CD4-positive, alpha-beta memory T cell (primary cell): ENCODE data around the gene CFAP61. TPM values are rescaled to one million over a fixed set of nuclear protein-coding genes. Genes with fewer than 3 reads are reported as not detected.
A peak's percentile ranks its signal among the peaks of the same experiment; 100 is the strongest.

ENCODE experiments used
- CTCF ChIA-PET: fragments of 350-600 bp; sonication (Branson Sonifier 250); formaldehyde crosslinking; loops from one replicate; lab custom pipeline; 2021; ENCODE audit warnings: inconsistent platforms; ENCODE audit not compliant: partially characterized antibody; lab: Charles Lee
- POLR2A ChIA-PET: fragments of 350-600 bp; sonication (Branson Sonifier 250); formaldehyde crosslinking; loops from one replicate; lab custom pipeline; 2021; ENCODE audit not compliant: partially characterized antibody; lab: Charles Lee
- DNase-seq, 5 donors: peaks; one replicate each; pipeline versions ENCODE4 v3.0.0 to v3.0.0-alpha.2; 2020 to 2022; ENCODE audit warnings: mixed read lengths in 1 of 5
- H3K27ac ChIP-seq: one replicate; pipeline ENCODE4 v1.7.0; 2013; ENCODE audit warnings: low read depth, low read length
- H3K27me3 ChIP-seq: 2 replicates; pipeline ENCODE4 v1.7.0; 2013; ENCODE audit warnings: mild to moderate bottlenecking, low read length, moderate library complexity; ENCODE audit not compliant: insufficient read depth
- H3K36me3 ChIP-seq: 2 replicates; pipeline ENCODE4 v1.7.0; 2013; ENCODE audit warnings: mild to moderate bottlenecking, low read length, moderate library complexity; ENCODE audit not compliant: insufficient read depth
- H3K4me1 ChIP-seq: 2 replicates; pipeline ENCODE4 v1.7.0; 2013; ENCODE audit warnings: mild to moderate bottlenecking, low read length, moderate library complexity; ENCODE audit not compliant: insufficient read depth
- H3K4me3 ChIP-seq, 2 donors: one replicate each; pipeline ENCODE4 v1.7.0; 2013; ENCODE audit warnings: low read length in 2 of 2, mild to moderate bottlenecking in 1 of 2
- H3K9me3 ChIP-seq, 2 donors: one replicate each; pipeline ENCODE4 v1.7.0; 2013; ENCODE audit warnings: low read length in 2 of 2, control low read depth in 1 of 2; ENCODE audit not compliant: control insufficient read depth in 1 of 2
- H3K27ac Mint-ChIP-seq, 7 donors: one replicate each; pipeline ENCODE4 v1.8.0; 2020 to 2021; ENCODE audit warnings: mixed read lengths in 7 of 7, mild to moderate bottlenecking in 6 of 7, inconsistent platforms in 3 of 7, moderate library complexity in 3 of 7
- H3K27me3 Mint-ChIP-seq, 2 donors: one replicate each; pipeline ENCODE4 v1.8.0; 2020 to 2021; ENCODE audit warnings: mixed read lengths in 2 of 2
- H3K36me3 Mint-ChIP-seq, 2 donors: one replicate each; pipeline ENCODE4 v1.8.0; 2020 to 2021; ENCODE audit warnings: mixed read lengths in 2 of 2, inconsistent platforms in 1 of 2, mild to moderate bottlenecking in 1 of 2
- H3K4me1 Mint-ChIP-seq, 4 donors: one replicate each; pipeline ENCODE4 v1.8.0; 2020 to 2021; ENCODE audit warnings: mixed read lengths in 4 of 4, mild to moderate bottlenecking in 1 of 4
- H3K4me3 Mint-ChIP-seq, 8 donors: one replicate each; pipeline ENCODE4 v1.8.0; 2020 to 2021; ENCODE audit warnings: mixed read lengths in 8 of 8, mild to moderate bottlenecking in 7 of 8, moderate library complexity in 6 of 8, inconsistent platforms in 3 of 8
- H3K9me3 Mint-ChIP-seq, 8 donors: one replicate each; pipeline ENCODE4 v1.8.0; 2020 to 2021; ENCODE audit warnings: mixed read lengths in 8 of 8, mild to moderate bottlenecking in 5 of 8, inconsistent platforms in 3 of 8, moderate library complexity in 1 of 8
- intact Hi-C: fragments of 100-400 bp; cut with micrococcal nuclease; formaldehyde crosslinking; loops from one replicate; pipeline ENCODE4 v1.15.1; 2023
- polyA plus RNA-seq, 2 donors: library from polyadenylated mRNA; unstranded; fragments of 300-500 nt; fragmentation: Illumina TruSeq; gene quantifications; one replicate each; pipeline ENCODE4 v1.2.3, GENCODE V29; 2021
- total RNA-seq, 2 experiments: library from RNA; stranded (reverse); gene quantifications; one replicate each; pipeline ENCODE4 v1.2.3, GENCODE V29; 2021

CFAP61 gene
- total and polyA plus RNA-seq, 4 experiments from 2014 or later, result not detected

DNA sequence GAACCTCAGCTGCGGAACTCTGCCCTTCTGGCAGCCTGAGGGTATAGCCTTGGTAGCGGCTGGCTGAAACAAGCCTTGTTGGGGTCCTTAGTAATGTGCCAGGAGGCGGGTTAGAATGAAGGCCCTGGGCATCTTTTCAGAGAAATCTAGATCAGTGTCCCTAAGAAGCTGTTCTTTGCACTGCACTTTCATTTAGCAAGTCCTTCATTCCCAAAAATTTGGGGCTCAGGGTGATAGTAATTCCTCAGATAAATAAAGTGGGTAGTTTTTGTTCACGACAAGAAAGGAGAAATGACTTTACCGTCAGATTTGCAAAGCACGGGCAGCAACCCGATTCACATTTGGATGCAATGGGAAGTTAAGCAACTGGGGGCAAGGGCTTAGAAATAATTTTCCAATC is 318.8 kb downstream of the CFAP61 start:
- ChIA-PET CTCF (no interaction called here), POLR2A (no interaction called here)
- Histone ChIP-seq H3K27ac (no peak overlapping the region), H3K4me3 (no peak overlapping the region), H3K9me3 (no peaks in the 10 kb centered on the region), H3K27me3 (no peaks in the 10 kb centered on the region), H3K36me3 (no peaks in the 10 kb centered on the region), H3K4me1 (no peaks in the 10 kb centered on the region)
- Mint-ChIP-seq H3K9me3 (peaks cover 0 to 2% (median 0%) of the 10 kb centered on the region in 8 donors), H3K4me1 (peaks cover 4 to 13% (median 6%) of the 10 kb centered on the region in 4 donors), H3K27ac (no peak overlapping the region), H3K4me3 (peak overlapping the region in 1 of 8 donors; percentile 39), H3K36me3 (no peaks in the 10 kb centered on the region), H3K27me3 (peaks cover 37 to 45% of the 10 kb centered on the region in 2 donors)
- no peak for DNase-seq
- intact Hi-C loops, result no loop called here

DNA sequence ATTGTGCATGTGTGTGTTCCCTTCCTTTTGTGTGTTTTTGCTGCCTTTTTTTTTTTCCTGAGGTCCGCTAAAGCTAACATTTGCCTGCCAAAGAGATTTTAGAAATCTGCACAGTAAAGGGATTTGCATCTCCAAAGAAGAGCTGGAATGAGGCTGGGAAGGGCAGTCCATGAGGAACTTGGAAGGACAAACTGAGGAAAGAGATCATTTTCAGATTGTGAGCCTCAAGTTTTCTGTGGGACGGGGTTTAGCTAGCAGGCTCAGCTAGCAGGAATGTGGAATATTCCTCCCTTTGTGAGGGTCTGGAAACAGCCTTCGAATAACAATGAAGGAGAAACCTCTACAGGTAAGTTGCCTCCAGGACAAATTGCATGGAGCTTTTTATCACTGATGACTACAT is 319.3 kb downstream of the CFAP61 start:
- Histone ChIP-seq H3K27ac (no peak overlapping the region), H3K27me3 (no peaks in the 10 kb centered on the region), H3K9me3 (no peaks in the 10 kb centered on the region), H3K36me3 (no peaks in the 10 kb centered on the region), H3K4me3 (no peak overlapping the region), H3K4me1 (no peaks in the 10 kb centered on the region)
- ChIA-PET CTCF (no interaction called here), POLR2A (no interaction called here)
- Mint-ChIP-seq H3K4me3 (no peak overlapping the region), H3K27me3 (peaks cover 35 to 41% of the 10 kb centered on the region in 2 donors), H3K36me3 (no peaks in the 10 kb centered on the region), H3K9me3 (peaks cover 0 to 2% (median 0%) of the 10 kb centered on the region in 8 donors), H3K27ac (no peak overlapping the region), H3K4me1 (peaks cover 4 to 9% (median 6%) of the 10 kb centered on the region in 4 donors)
- no peak for DNase-seq
- intact Hi-C loops, result no loop called here

DNA sequence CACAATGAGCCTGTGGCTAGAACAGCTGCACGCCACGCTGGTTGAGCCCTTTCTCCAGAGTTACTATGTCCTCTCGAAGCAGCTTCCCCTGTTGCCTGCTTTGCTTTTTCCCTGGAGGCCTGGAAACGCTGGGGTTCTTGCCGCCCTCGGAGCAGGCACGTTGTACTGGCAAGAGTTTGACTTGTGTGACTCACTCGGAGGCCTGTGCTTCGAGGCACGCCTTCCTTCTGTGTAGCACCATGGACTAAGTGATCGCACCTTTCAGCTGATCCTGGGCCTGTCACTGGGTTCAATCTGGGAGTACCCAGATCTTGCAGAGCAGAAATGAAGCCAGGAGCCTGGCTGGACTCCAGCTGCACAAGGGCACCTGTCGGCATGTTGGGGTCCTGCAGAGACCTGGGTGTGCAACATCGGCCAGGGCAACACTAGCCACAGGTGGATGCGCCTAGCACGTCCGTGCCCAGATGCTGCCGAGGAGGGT is 320.8 kb downstream of the CFAP61 start:
- ChIA-PET POLR2A (no interaction called here), CTCF (no interaction called here)
- no peak for DNase-seq
- no peaks in the 10 kb centered on the region for H3K36me3 ChIP-seq
- peaks cover 33 to 39% of the 10 kb centered on the region in 2 donors for H3K27me3 Mint-ChIP-seq
- no peak overlapping the region for H3K4me3 ChIP-seq
- H3K36me3 Mint-ChIP-seq, result no peaks in the 10 kb centered on the region
- peaks cover 4 to 9% (median 6%) of the 10 kb centered on the region in 4 donors for H3K4me1 Mint-ChIP-seq
- intact Hi-C loops, result no loop called here
- H3K4me1 ChIP-seq, result no peaks in the 10 kb centered on the region
- no peak overlapping the region for H3K4me3 Mint-ChIP-seq
- H3K9me3 ChIP-seq, result no peaks in the 10 kb centered on the region
- H3K27ac Mint-ChIP-seq, result no peak overlapping the region
- no peak overlapping the region for H3K27ac ChIP-seq
- H3K9me3 Mint-ChIP-seq, result peaks cover 0 to 2% (median 0%) of the 10 kb centered on the region in 8 donors
- H3K27me3 ChIP-seq, result no peaks in the 10 kb centered on the region

DNA sequence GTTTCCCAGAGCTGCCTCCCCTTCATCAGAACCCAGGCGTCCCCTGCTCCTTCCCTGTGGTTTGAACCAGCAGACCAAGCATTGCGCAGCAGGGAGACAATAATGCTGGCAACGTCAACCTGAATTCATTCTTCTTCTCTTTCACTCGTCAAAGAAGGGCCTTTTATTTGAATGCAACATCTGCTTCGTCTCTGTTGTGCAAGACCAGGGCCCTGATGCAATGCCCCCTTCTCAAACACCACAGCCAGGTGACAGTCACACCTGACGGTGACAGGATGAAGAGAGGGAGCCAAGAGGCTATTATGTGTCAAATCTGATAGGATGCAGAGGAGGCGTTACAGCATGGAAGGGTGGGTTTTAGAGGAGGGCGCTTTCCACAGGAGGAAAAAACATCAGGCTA is 323.5 kb downstream of the CFAP61 start:
- Mint-ChIP-seq H3K36me3 (no peaks in the 10 kb centered on the region), H3K27me3 (peaks cover 27 to 37% of the 10 kb centered on the region in 2 donors), H3K9me3 (peaks cover 0 to 5% (median 3%) of the 10 kb centered on the region in 8 donors), H3K27ac (no peak overlapping the region), H3K4me1 (peaks cover 0 to 1% (median 0%) of the 10 kb centered on the region in 4 donors), H3K4me3 (no peak overlapping the region)
- H3K27me3 ChIP-seq, result no peaks in the 10 kb centered on the region
- ChIA-PET CTCF (no interaction called here), POLR2A (no interaction called here)
- no peaks in the 10 kb centered on the region for H3K36me3 ChIP-seq
- no peak overlapping the region for H3K4me3 ChIP-seq
- intact Hi-C loops, result no loop called here
- H3K27ac ChIP-seq, result no peak overlapping the region
- no peaks in the 10 kb centered on the region for H3K9me3 ChIP-seq
- no peaks in the 10 kb centered on the region for H3K4me1 ChIP-seq
- DNase-seq, result no peak

DNA sequence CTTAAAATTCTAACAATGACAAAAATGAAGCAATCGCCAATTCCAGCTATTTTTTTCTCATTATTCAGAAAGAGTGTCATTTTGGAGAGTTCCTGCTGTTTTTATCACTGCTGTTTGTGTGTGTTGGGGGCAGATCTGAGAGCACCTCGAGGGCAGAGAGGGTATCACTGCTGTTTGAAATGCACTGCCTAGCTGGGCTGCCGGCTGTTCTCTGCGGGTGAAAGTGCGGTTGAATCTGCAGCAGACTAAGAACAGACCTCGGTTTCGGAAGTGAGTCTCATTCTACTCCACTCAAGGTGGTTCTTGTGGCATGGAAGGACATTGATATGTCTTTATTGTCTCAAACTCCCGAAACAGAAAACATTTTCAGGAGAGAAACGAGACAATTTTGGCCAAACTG is 333.9 kb downstream of the CFAP61 start:
- Mint-ChIP-seq H3K4me1 (no peaks in the 10 kb centered on the region), H3K4me3 (no peak overlapping the region), H3K27ac (peak overlapping the region in 1 of 7 donors; percentile 11), H3K27me3 (peaks cover 2% of the 10 kb centered on the region in 2 donors), H3K9me3 (peaks cover 0 to 3% (median 0%) of the 10 kb centered on the region in 8 donors), H3K36me3 (peaks cover 6 to 8% of the 10 kb centered on the region in 2 donors)
- DNase-seq, result no peak
- Histone ChIP-seq H3K27me3 (no peaks in the 10 kb centered on the region), H3K27ac (no peak overlapping the region), H3K4me1 (no peaks in the 10 kb centered on the region), H3K4me3 (no peak overlapping the region), H3K9me3 (no peaks in the 10 kb centered on the region), H3K36me3 (no peaks in the 10 kb centered on the region)
- ChIA-PET POLR2A (no interaction called here), CTCF (no interaction called here)
- intact Hi-C loops, result no loop called here

DNA sequence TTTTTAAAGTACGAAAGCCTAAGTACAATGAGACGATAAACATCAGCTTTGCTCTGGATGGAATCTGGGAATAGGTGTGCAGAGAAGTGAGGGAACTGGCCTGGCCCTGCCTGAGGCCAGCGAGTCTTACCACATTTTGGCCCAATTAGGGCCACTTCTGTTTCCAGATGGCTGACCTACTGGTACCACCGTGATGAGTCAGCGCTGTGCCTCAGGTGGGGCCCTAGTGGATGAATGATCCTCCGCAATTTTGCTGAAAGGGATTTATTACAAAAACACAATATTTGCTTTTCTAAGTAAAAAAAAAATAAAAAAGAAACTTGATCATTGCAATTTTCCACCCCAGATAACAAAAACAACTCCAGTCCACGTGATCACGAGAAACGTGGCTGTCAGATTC is 338.1 kb downstream of the CFAP61 start:
- CTCF ChIA-PET, result no interaction called here
- Mint-ChIP-seq H3K27ac (no peak overlapping the region), H3K9me3 (no peaks in the 10 kb centered on the region), H3K4me3 (no peak overlapping the region), H3K36me3 (peaks cover 24 to 25% of the 10 kb centered on the region in 2 donors), H3K27me3 (no peaks in the 10 kb centered on the region), H3K4me1 (no peaks in the 10 kb centered on the region)
- no peak overlapping the region for H3K4me3 ChIP-seq
- H3K9me3 ChIP-seq, result no peaks in the 10 kb centered on the region
- H3K4me1 ChIP-seq, result no peaks in the 10 kb centered on the region
- POLR2A ChIA-PET, result no interaction called here
- intact Hi-C loops, result no loop called here
- H3K27me3 ChIP-seq, result no peaks in the 10 kb centered on the region
- H3K36me3 ChIP-seq, result peaks cover 8% of the 10 kb centered on the region
- H3K27ac ChIP-seq, result no peak overlapping the region
- DNase-seq, result no peak

DNA sequence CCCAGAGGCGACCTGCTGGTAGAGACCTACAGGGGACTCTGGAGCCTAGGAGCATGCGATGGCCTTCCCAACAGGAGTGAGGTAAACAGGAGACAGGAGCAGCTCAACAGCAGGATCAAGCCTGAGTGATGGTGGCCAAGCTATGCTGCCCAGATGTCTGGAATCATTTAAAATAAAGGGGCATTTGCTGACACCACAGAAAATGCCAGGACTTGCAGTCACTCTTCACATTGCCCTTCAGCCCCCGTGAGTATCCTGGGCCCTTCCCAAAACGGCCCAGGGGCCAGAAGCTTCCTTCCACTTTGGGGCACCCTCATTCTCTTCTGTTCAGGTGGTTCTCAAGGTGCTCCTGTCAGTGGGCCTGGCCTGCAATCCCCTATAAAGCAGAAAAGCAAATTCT is 338.8 kb downstream of the CFAP61 start:
- H3K4me1 Mint-ChIP-seq, result no peaks in the 10 kb centered on the region
- ChIA-PET POLR2A (no interaction called here), CTCF (no interaction called here)
- intact Hi-C loops, result no loop called here
- no peaks in the 10 kb centered on the region for H3K9me3 Mint-ChIP-seq
- peaks cover 8% of the 10 kb centered on the region for H3K36me3 ChIP-seq
- no peaks in the 10 kb centered on the region for H3K27me3 Mint-ChIP-seq
- H3K4me1 ChIP-seq, result no peaks in the 10 kb centered on the region
- no peaks in the 10 kb centered on the region for H3K27me3 ChIP-seq
- H3K27ac Mint-ChIP-seq, result no peak overlapping the region
- no peak for DNase-seq
- peaks cover 24 to 25% of the 10 kb centered on the region in 2 donors for H3K36me3 Mint-ChIP-seq
- no peak overlapping the region for H3K27ac ChIP-seq
- no peaks in the 10 kb centered on the region for H3K9me3 ChIP-seq
- H3K4me3 ChIP-seq, result no peak overlapping the region
- H3K4me3 Mint-ChIP-seq, result no peak overlapping the region

DNA sequence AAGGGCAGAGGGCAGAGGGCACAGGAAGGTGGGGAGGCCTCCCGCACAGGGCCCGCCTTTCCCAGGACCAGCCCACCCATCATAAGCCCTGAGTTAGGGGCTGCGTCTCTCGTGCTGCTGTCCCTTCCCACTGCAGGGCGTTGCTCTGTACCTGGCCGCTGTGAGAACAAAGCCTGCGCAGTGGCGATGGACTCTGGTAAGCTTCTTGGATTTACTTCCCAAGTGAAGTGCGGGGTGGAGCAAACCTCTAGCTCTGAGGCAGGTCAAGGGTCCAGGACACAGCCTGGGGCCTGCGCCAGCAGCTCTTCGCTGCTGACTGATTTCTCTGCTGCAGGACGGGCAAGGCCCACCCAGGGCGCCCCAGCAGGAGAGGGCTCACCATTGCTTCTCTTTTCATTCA is 339.4 kb downstream of the CFAP61 start:
- no peaks in the 10 kb centered on the region for H3K27me3 ChIP-seq
- H3K27ac Mint-ChIP-seq, result no peak overlapping the region
- no peaks in the 10 kb centered on the region for H3K9me3 Mint-ChIP-seq
- H3K4me1 ChIP-seq, result no peaks in the 10 kb centered on the region
- no peaks in the 10 kb centered on the region for H3K9me3 ChIP-seq
- H3K4me3 ChIP-seq, result no peak overlapping the region
- intact Hi-C loops, result no loop called here
- H3K4me3 Mint-ChIP-seq, result no peak overlapping the region
- no peaks in the 10 kb centered on the region for H3K4me1 Mint-ChIP-seq
- H3K36me3 Mint-ChIP-seq, result peaks cover 27 to 28% of the 10 kb centered on the region in 2 donors
- H3K36me3 ChIP-seq, result peaks cover 8% of the 10 kb centered on the region
- DNase-seq, result no peak
- ChIA-PET POLR2A (no interaction called here), CTCF (no interaction called here)
- H3K27me3 Mint-ChIP-seq, result no peaks in the 10 kb centered on the region
- no peak overlapping the region for H3K27ac ChIP-seq
